Measurements from ENCODE around the gene CLEC19A. TPM values are rescaled to one million over a fixed set of nuclear protein-coding genes. Genes with fewer than 3 reads are reported as not detected.

CLEC19A gene
- total RNA-seq, 5 donors from 2014 or later (not counting 1 experiment from before 2014, with no cell fraction given): not detected

DNA sequence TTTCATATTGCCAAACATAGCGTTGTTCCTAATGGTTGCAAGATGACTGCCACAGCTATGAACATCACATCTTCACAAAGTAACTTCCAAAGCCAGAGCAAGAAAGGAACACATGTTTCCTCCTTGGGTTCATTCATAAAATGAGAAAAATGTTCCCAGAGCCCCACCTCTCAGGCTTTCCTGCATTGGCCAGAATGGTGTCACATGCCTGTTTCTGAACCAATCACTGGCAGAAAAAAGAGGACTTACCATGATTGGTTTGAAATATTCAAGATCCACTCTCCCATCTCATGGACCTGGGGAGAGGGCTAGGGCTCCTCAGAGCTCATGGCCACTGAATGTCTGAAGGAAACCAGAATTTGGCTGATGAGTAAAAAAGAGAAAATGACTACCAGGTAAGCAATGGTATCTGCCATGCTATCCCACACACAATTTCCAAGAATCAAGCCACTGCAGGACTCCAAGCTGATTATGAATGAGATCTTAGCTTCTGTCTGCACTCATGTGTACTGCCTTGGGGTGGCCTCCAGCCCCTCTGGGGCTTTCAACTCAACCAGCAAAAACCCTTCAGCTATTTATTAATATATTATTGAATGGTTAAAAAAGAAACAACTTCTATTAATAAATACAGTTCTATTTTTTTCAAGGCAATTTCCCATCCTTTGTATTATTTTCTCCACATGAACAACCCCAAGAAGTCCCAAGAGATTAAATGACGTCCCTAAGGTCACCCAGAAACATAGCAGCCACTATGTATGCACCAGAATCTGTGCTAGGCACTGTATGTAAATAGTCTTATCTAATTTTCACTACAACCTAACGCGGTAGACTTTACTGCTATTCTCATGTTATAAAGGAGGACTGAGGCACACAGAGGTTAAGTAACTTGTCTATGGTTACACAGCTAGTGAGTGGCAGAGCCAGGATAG, 70.8 kb downstream of the CLEC19A start:
- ChIA-PET POLR2A (no interaction called here), CTCF (no interaction called here)
- H3K4me1 Mint-ChIP-seq: no peaks in the 10 kb centered on the region
- Histone ChIP-seq H3K4me3 (ENCODE audit: control insufficient read depth in 1 of 2, extremely low read depth in 1 of 2, low read length in 1 of 2) (no peak overlapping the region), H3K4me1 (ENCODE audit: control insufficient read depth in 1 of 2, extremely low read depth in 1 of 2, insufficient read depth in 2 of 2, low read length in 2 of 2) (no peaks in the 10 kb centered on the region), H3K27me3 (replicated peaks in 1 of 2; ENCODE audit: control insufficient read depth in 2 of 2, extremely low read depth in 1 of 2, insufficient read depth in 2 of 2, low read length in 1 of 2) (no peaks in the 10 kb centered on the region), H3K36me3 (ENCODE audit: control insufficient read depth in 2 of 2, extremely low read depth in 1 of 2, insufficient read depth in 1 of 2, low read length in 1 of 2) (no peaks in the 10 kb centered on the region), H3K9me3 (no peaks in the 10 kb centered on the region), H3K27ac (ENCODE audit: low read length) (no peak overlapping the region)
- no peak overlapping the region for H3K27ac Mint-ChIP-seq
- H3K9me3 Mint-ChIP-seq: no peaks in the 10 kb centered on the region
- no peaks in the 10 kb centered on the region for H3K27me3 Mint-ChIP-seq
- H3K4me3 Mint-ChIP-seq: no peak overlapping the region
- no CpG with 5 or more reads among the region's 4 CpGs for WGBS (ENCODE audit: insufficient coverage)
- ATAC-seq (replicated peaks in 1 of 4) (no peak), DNase-seq (no peak)
- H3K36me3 Mint-ChIP-seq: no peaks in the 10 kb centered on the region

GRCh38 chr16:19359556-19359955, 74.0 kb downstream of the CLEC19A start:
- Mint-ChIP-seq H3K36me3 (no peaks in the 10 kb centered on the region), H3K27me3 (no peaks in the 10 kb centered on the region), H3K27ac (no peak overlapping the region), H3K9me3 (no peaks in the 10 kb centered on the region), H3K4me3 (no peak overlapping the region), H3K4me1 (no peaks in the 10 kb centered on the region)
- WGBS (ENCODE audit: insufficient coverage): no CpG with 5 or more reads among the region's 2 CpGs
- POLR2A ChIA-PET: no interaction called here
- Histone ChIP-seq H3K27me3 (replicated peaks in 1 of 2; ENCODE audit: control insufficient read depth in 2 of 2, extremely low read depth in 1 of 2, insufficient read depth in 2 of 2, low read length in 1 of 2) (no peaks in the 10 kb centered on the region), H3K36me3 (ENCODE audit: control insufficient read depth in 2 of 2, extremely low read depth in 1 of 2, insufficient read depth in 1 of 2, low read length in 1 of 2) (no peaks in the 10 kb centered on the region), H3K4me3 (ENCODE audit: control insufficient read depth in 1 of 2, extremely low read depth in 1 of 2, low read length in 1 of 2) (no peak overlapping the region), H3K27ac (ENCODE audit: low read length) (no peak overlapping the region), H3K9me3 (no peaks in the 10 kb centered on the region), H3K4me1 (ENCODE audit: control insufficient read depth in 1 of 2, extremely low read depth in 1 of 2, insufficient read depth in 2 of 2, low read length in 2 of 2) (no peaks in the 10 kb centered on the region)
- DNase-seq: no peak
- no peak for ATAC-seq (replicated peaks in 1 of 4)
- CTCF ChIA-PET: no interaction called here

Other genes with a start within 250 kb of the CLEC19A start
- 10 to 100 TPM; 11.1 to 15.4 (median 14.9) TPM for gene COQ7, start 218.1 kb upstream of the CLEC19A start, total RNA-seq
- gene ITPRIPL2, start 171.8 kb upstream of the CLEC19A start, total RNA-seq: 1 to 10 TPM in 4 of 5 donors, under 1 TPM in 1; 0.53 to 2.7 (median 1.7) TPM
- gene SYT17, start 117.5 kb upstream of the CLEC19A start, total RNA-seq: 1 to 10 TPM in 1 of 5 donors, under 1 TPM in 2, not detected in 2; 0.23 to 1.4 (median 0.38) TPM
- under 1 TPM in 4 of 5 donors, not detected in 1; 0.06 to 0.60 (median 0.08) TPM for gene TMC5, start 132.2 kb downstream of the CLEC19A start, total RNA-seq
- gene GDE1, start 236.4 kb downstream of the CLEC19A start, total RNA-seq: 10 to 100 TPM; 19.8 to 24.8 (median 23.1) TPM
- gene CCP110, start 238.2 kb downstream of the CLEC19A start, total RNA-seq: 10 to 100 TPM; 12.3 to 18.8 (median 17.1) TPM